IgD-negative memory B cell (primary cell): Measurements from ENCODE around the gene CHRDL2. TPM values are rescaled to one million over a fixed set of nuclear protein-coding genes. Genes with fewer than 3 reads are reported as not detected.

ENCODE experiments used
- H3K27ac Mint-ChIP-seq, 3 donors: one replicate each; pipeline ENCODE4 v1.8.0; 2020 to 2022; ENCODE audit warnings: mild to moderate bottlenecking in 3 of 3, mixed read lengths in 3 of 3, moderate library complexity in 1 of 3
- H3K27me3 Mint-ChIP-seq: one replicate; pipeline ENCODE4 v1.8.0; 2021; ENCODE audit warnings: mixed read lengths
- H3K36me3 Mint-ChIP-seq: one replicate; pipeline ENCODE4 v1.8.0; 2020; ENCODE audit warnings: mild to moderate bottlenecking, mixed read lengths
- H3K4me1 Mint-ChIP-seq, 3 donors: one replicate each; pipeline ENCODE4 v1.8.0; 2020 to 2022; ENCODE audit warnings: mixed read lengths in 3 of 3, mild to moderate bottlenecking in 1 of 3
- H3K4me3 Mint-ChIP-seq, 4 donors: one replicate each; pipeline ENCODE4 v1.8.0; 2020 to 2022; ENCODE audit warnings: mild to moderate bottlenecking in 4 of 4, mixed read lengths in 4 of 4, moderate library complexity in 3 of 4
- H3K9me3 Mint-ChIP-seq, 3 donors: one replicate each; pipeline ENCODE4 v1.8.0; 2020 to 2021; ENCODE audit warnings: mixed read lengths in 3 of 3, mild to moderate bottlenecking in 1 of 3
- polyA plus RNA-seq: library from polyadenylated mRNA; unstranded; fragments of 300-500 nt; fragmentation: Illumina TruSeq; gene quantifications from one replicate; pipeline ENCODE4 v1.2.3, GENCODE V29; 2021

CHRDL2 gene
- polyA plus RNA-seq, 1 donor from 2014 or later: not detected

GRCh38 chr11:74679513-74679865, 51.7 kb downstream of the CHRDL2 start:
- Mint-ChIP-seq H3K9me3 (no peaks in the 10 kb centered on the region), H3K27ac (no peak overlapping the region), H3K36me3 (peaks cover 2% of the 10 kb centered on the region), H3K27me3 (peaks cover 11% of the 10 kb centered on the region), H3K4me3 (no peak overlapping the region), H3K4me1 (peaks cover 0 to 3% (median 0%) of the 10 kb centered on the region in 3 donors)

GRCh38 chr11:74678591-74679512, 52.4 kb downstream of the CHRDL2 start:
- Mint-ChIP-seq H3K27ac (no peak overlapping the region), H3K27me3 (peaks cover 11% of the 10 kb centered on the region), H3K9me3 (no peaks in the 10 kb centered on the region), H3K36me3 (peaks cover 2% of the 10 kb centered on the region), H3K4me3 (no peak overlapping the region), H3K4me1 (peaks cover 0 to 3% (median 0%) of the 10 kb centered on the region in 3 donors)

- no peak overlapping the region for H3K27ac Mint-ChIP-seq
- H3K4me3 Mint-ChIP-seq: no peak overlapping the region
- peaks cover 2% of the 10 kb centered on the region for H3K36me3 Mint-ChIP-seq
- H3K27me3 Mint-ChIP-seq: peaks cover 10% of the 10 kb centered on the region
- no peaks in the 10 kb centered on the region for H3K9me3 Mint-ChIP-seq
- peaks cover 0 to 3% (median 0%) of the 10 kb centered on the region in 3 donors for H3K4me1 Mint-ChIP-seq
These were observed 53.2 kb downstream of the CHRDL2 start for GRCh38 chr11:74678041-74678440.

DNA sequence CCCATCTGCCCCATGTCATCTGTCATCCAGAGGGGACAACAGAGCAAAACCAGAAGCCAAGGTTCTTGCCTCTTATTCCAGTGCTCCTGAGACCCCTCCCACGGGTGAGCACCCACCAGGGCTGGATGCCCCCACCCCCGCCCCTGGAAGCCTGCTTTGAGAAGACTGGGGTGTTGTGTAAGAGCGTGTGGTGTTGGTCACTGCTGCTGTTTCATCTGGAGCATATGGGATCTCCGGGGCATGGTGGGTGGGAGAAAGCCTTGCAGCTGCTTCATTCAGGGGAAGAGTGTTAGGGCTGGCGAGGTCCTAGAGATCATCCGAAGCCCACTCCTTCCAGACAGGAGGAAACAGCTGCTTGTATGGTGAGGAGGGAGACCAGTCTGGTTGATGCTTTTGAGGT, 54.1 kb downstream of the CHRDL2 start:
- peaks cover 5% of the 10 kb centered on the region for H3K27me3 Mint-ChIP-seq
- H3K9me3 Mint-ChIP-seq: no peaks in the 10 kb centered on the region
- H3K27ac Mint-ChIP-seq: no peak overlapping the region
- peaks cover 0 to 2% (median 0%) of the 10 kb centered on the region in 3 donors for H3K4me1 Mint-ChIP-seq
- no peak overlapping the region for H3K4me3 Mint-ChIP-seq
- H3K36me3 Mint-ChIP-seq: peaks cover 2% of the 10 kb centered on the region

GRCh38 chr11:74676596-74676995, 54.6 kb downstream of the CHRDL2 start:
- H3K27me3 Mint-ChIP-seq: peaks cover 3% of the 10 kb centered on the region
- no peak overlapping the region for H3K4me3 Mint-ChIP-seq
- H3K36me3 Mint-ChIP-seq: peaks cover 2% of the 10 kb centered on the region
- H3K9me3 Mint-ChIP-seq: no peaks in the 10 kb centered on the region
- H3K4me1 Mint-ChIP-seq: peaks cover 0 to 2% (median 0%) of the 10 kb centered on the region in 3 donors
- no peak overlapping the region for H3K27ac Mint-ChIP-seq

GRCh38 chr11:74675761-74676160, 55.5 kb downstream of the CHRDL2 start:
- H3K27me3 Mint-ChIP-seq: no peaks in the 10 kb centered on the region
- H3K27ac Mint-ChIP-seq: peak overlapping the region in 1 of 3 donors; percentile 6
- H3K4me3 Mint-ChIP-seq: no peak overlapping the region
- H3K4me1 Mint-ChIP-seq: peaks cover 0 to 2% (median 0%) of the 10 kb centered on the region in 3 donors
- no peaks in the 10 kb centered on the region for H3K9me3 Mint-ChIP-seq
- peaks cover 2% of the 10 kb centered on the region for H3K36me3 Mint-ChIP-seq

DNA sequence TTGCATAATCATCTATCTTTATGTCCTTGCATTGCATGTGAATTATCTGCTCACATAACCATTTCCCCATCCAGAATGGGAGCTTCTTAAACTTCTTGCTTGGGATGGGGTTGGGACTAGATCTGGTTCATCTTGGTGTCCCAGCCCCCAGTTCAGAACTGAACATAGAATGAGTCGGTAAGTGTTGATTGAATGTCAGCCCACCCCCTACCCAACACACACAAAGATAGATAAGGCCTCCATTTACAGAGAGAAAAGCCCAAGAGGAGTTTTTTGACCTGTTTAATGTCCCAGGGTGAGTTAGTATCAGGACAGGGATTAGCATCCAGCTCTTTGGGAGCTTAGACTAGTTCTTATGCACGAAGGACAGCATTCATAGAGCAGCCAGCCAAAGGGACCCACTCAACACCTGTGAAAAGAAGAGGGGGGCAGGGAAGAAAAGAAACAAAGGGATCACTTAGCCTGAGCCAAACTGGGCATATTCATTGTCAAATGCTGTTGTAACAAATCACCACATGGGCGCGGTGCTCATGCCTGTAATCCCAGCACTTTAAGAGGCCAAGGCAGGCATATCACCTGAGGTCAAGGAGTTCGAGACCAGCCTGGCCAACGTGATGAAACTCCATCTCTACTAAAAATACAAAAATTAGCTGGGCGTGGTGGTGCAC, 57.4 kb downstream of the CHRDL2 start:
- H3K4me1 Mint-ChIP-seq: peaks cover 0 to 2% (median 0%) of the 10 kb centered on the region in 3 donors
- H3K27ac Mint-ChIP-seq: no peak overlapping the region
- H3K4me3 Mint-ChIP-seq: no peak overlapping the region
- H3K9me3 Mint-ChIP-seq: no peaks in the 10 kb centered on the region
- no peaks in the 10 kb centered on the region for H3K36me3 Mint-ChIP-seq
- no peaks in the 10 kb centered on the region for H3K27me3 Mint-ChIP-seq

GRCh38 chr11:74672956-74673692, 58.1 kb downstream of the CHRDL2 start:
- Mint-ChIP-seq H3K36me3 (no peaks in the 10 kb centered on the region), H3K4me1 (peaks cover 0 to 2% (median 0%) of the 10 kb centered on the region in 3 donors), H3K27me3 (no peaks in the 10 kb centered on the region), H3K4me3 (no peak overlapping the region), H3K9me3 (no peaks in the 10 kb centered on the region), H3K27ac (no peak overlapping the region)

DNA sequence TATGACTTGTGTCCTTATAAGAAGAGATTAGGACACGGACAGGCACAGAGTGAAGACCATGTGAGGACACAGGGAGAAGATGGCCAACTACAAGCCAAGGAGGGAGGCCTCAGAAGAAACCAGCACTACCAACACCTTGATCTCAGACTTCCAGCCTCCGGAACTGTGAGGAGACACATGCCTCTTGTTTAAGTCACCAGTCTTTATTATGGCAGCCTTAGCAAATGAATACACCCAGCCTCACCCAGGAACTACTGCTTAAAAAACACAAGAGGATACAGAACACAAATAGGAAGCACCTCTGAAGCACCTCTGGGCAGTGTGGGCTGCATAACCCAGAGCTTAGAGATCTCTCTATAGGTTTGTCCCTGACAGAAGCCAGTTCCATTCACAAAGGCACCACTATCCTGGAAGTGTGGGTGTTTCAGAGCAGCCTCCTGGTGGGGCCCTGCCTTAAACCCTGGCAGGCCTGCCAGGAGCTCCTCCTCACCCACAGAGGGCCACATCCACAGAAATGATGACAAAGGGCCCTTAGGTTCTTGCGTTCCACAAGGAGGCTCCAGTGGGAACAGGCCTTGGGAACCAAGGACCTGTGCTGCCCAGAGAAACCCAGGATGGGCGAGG, 58.8 kb downstream of the CHRDL2 start:
- Mint-ChIP-seq H3K27ac (peak overlapping the region in 1 of 3 donors; percentile 54), H3K9me3 (no peaks in the 10 kb centered on the region), H3K27me3 (no peaks in the 10 kb centered on the region)

DNA sequence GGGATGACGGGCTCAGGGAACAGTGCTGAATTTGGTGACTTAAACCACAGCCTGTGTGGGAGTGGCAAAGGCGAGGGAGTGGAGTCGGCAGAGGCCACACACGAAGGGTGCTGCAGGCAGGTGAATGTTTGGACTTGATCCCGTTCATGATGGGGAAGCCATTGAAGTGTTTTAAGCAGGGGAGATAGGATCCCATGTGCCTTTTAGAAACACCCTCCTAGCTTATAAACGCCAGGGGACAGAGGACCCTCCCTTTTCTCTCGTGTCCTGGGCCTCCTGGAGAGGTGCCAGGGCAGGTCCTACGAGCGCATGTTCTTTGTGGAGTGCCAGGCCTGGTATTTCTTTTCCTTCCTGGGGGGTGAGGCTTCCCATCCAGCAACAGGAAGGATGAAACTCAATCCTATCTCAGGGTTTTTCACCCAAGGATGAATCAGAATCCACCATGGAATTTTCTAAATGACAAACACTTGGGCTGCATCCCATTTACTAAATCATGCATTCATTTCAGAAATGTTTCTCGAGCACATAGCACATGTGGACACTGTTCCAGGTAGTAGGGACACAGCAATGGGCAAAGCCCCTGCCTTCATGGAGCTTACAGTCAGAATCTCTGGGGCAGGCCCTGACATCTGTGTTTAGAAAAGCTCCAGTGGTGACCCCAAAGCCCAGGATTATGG, 59.6 kb downstream of the CHRDL2 start:
- H3K27ac Mint-ChIP-seq: peak overlapping the region in 1 of 3 donors; percentile 54

More for the DNA sequence above, 58.8 kb downstream of the CHRDL2 start:
- H3K4me3 Mint-ChIP-seq: no peak overlapping the region
- H3K4me1 Mint-ChIP-seq: peaks cover 0 to 2% (median 0%) of the 10 kb centered on the region in 3 donors
- no peaks in the 10 kb centered on the region for H3K36me3 Mint-ChIP-seq

DNA sequence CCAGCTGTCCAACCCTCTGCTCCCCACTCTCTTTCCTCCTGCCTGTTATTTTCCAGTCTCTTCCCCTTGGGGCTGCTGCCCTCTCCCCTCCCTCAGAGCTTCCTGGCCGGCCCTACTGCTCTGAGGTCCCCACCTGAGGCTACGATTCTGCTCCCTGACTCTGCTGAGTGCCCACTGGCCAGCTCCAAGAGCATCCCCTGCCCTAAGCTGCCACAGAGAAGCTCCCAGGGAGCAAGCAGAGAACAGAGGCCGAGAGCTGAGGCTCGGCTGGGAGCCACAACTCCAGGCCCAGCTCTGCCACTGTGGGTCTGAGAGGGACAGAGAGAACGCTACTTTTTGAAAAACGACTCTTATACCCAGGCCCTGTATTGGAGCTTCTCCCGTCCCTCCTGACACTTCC, 61.1 kb downstream of the CHRDL2 start:
- H3K4me1 Mint-ChIP-seq: no peaks in the 10 kb centered on the region
- H3K27ac Mint-ChIP-seq: no peak overlapping the region
- H3K4me3 Mint-ChIP-seq: no peak overlapping the region
- no peaks in the 10 kb centered on the region for H3K9me3 Mint-ChIP-seq
- no peaks in the 10 kb centered on the region for H3K27me3 Mint-ChIP-seq
- no peaks in the 10 kb centered on the region for H3K36me3 Mint-ChIP-seq

More for the DNA sequence above, 59.6 kb downstream of the CHRDL2 start:
- Mint-ChIP-seq H3K4me3 (no peak overlapping the region), H3K4me1 (peaks cover 0 to 2% (median 0%) of the 10 kb centered on the region in 3 donors), H3K9me3 (no peaks in the 10 kb centered on the region), H3K36me3 (no peaks in the 10 kb centered on the region), H3K27me3 (no peaks in the 10 kb centered on the region)

DNA sequence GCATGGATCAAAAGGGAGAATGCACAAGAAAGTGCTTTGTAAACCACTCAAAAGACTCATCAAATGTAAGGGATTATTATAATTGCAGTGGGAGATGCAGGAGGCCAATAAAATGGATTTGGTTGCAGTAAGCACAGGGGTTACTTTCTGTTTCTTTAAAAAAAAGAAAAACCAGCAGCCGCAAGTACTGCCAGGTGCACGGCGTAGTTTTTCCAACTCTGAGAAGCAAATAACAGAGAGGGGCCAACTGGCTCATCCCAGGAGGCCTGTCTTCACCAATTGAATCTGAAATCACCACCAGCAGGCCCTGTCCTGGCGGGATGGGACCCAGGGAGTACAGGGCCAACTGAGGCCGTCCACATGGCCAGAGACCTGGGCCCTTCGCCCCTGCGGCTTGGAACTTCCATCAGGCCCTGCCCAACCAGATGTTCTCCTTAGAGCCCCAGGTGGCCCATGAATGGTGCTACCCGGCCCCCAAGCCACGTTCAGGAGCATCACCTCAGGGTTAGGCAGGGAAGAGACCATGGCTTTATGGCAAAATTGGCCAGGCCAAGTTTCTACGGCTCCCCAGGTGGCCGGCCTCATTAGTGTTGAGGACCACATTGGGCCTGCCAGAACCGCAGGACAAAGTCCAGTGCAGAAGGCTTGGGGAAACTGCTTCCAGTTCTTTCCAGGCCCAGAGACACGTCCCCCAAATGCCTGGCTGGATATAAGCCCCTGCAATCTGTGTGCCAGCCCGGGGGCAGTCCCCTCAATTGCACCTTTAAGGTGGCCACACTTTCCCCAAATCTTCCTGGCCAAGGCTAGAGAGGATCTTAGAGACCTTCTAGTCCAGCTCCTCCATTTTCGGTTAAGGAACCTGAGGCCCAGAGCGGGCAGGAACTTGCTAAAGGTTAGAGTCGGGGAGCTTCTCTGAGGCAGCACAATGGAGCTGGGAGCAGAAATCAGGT, 61.7 kb downstream of the CHRDL2 start:
- Mint-ChIP-seq H3K36me3 (no peaks in the 10 kb centered on the region), H3K4me3 (no peak overlapping the region), H3K27me3 (no peaks in the 10 kb centered on the region), H3K27ac (no peak overlapping the region), H3K9me3 (no peaks in the 10 kb centered on the region), H3K4me1 (no peaks in the 10 kb centered on the region)

GRCh38 chr11:74663315-74663714, 67.9 kb downstream of the CHRDL2 start:
- Mint-ChIP-seq H3K27ac (peak overlapping the region in 1 of 3 donors; percentile 11), H3K36me3 (peaks cover 14% of the 10 kb centered on the region), H3K4me3 (no peak overlapping the region), H3K27me3 (no peaks in the 10 kb centered on the region), H3K4me1 (no peaks in the 10 kb centered on the region), H3K9me3 (peaks cover 5 to 20% (median 10%) of the 10 kb centered on the region in 3 donors)
